ENCODE measurements around the gene HDAC9. TPM values are rescaled to one million over a fixed set of nuclear protein-coding genes. Genes with fewer than 3 reads are reported as not detected.

The HDAC9 gene
- total RNA-seq, 1 experiment from 2014 or later, result 7.7 TPM

DNA sequence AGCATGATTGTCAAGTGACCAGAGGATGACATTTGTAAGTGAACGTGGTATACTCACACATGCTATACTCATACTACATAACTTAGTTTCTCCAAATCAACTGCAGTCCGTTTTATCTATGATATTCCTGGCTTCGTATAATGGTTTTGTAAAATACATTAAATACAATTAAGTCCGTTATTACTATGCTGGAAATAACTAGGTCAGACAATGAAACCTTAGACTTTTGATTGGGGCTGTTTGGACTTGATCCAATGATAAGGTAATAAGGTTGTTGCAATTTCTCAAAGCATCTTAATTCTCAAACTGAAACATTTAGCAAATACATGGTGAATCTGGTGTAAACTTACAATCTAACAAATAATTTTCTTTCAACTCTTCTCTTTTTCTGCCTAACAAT is 504.9 kb downstream of the HDAC9 start:
- no peak overlapping the region for H3K9ac ChIP-seq (ENCODE audit: extremely low read depth, insufficient read length, low read length)
- H3K79me2 ChIP-seq (ENCODE audit: insufficient read depth, low read length), result no peaks in the 10 kb centered on the region
- H3K4me2 ChIP-seq (ENCODE audit: insufficient read depth, insufficient read length, low read length), result no peak overlapping the region
- no peak overlapping the region for H4K8ac ChIP-seq (replicated peaks; ENCODE audit: insufficient read length, low read depth, low read length)
- no peak overlapping the region for H2BK20ac ChIP-seq (ENCODE audit: low read depth, low read length, poor library complexity, severe bottlenecking)
- no peak overlapping the region for H3K4me3 Mint-ChIP-seq
- H3K4me1 Mint-ChIP-seq, result peaks cover 11 to 13% of the 10 kb centered on the region in 2 experiments
- no peak overlapping the region for H2BK12ac ChIP-seq (ENCODE audit: insufficient read length, low read depth, low read length)
- DNase-seq, result no peak
- H2AFZ ChIP-seq (ENCODE audit: low read length), result no peak overlapping the region
- no peaks in the 10 kb centered on the region for H3K79me1 ChIP-seq (ENCODE audit: insufficient read depth, low read depth, low read length, poor library complexity, severe bottlenecking)
- TF ChIP-seq, protein P1, sequence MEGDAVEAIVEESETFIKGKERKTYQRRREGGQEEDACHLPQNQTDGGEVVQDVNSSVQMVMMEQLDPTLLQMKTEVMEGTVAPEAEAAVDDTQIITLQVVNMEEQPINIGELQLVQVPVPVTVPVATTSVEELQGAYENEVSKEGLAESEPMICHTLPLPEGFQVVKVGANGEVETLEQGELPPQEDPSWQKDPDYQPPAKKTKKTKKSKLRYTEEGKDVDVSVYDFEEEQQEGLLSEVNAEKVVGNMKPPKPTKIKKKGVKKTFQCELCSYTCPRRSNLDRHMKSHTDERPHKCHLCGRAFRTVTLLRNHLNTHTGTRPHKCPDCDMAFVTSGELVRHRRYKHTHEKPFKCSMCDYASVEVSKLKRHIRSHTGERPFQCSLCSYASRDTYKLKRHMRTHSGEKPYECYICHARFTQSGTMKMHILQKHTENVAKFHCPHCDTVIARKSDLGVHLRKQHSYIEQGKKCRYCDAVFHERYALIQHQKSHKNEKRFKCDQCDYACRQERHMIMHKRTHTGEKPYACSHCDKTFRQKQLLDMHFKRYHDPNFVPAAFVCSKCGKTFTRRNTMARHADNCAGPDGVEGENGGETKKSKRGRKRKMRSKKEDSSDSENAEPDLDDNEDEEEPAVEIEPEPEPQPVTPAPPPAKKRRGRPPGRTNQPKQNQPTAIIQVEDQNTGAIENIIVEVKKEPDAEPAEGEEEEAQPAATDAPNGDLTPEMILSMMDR (conservative IDR thresholded peaks at IDR 0.05), result no peak
- peaks cover 2% of the 10 kb centered on the region; the same call in 1 of the 2 replicates for H3K4me1 ChIP-seq (ENCODE audit: insufficient read depth, low read length)
- no peak overlapping the region for H3K56ac ChIP-seq (ENCODE audit: insufficient read length, low read depth, low read length)
- no peak overlapping the region for H2BK15ac ChIP-seq (ENCODE audit: low read depth, low read length)
- H3K27ac ChIP-seq (ENCODE audit: insufficient read length, low read depth, low read length), result no peak overlapping the region
- no peaks in the 10 kb centered on the region for H3K9me3 ChIP-seq (ENCODE audit: control insufficient read depth, low read depth, low read length)
- no peak overlapping the region for H2BK120ac ChIP-seq (ENCODE audit: low read depth, low read length, poor library complexity, severe bottlenecking)
- H4K20me1 ChIP-seq (ENCODE audit: control insufficient read depth, insufficient read depth, insufficient read length), result no peaks in the 10 kb centered on the region
- H3K27me3 Mint-ChIP-seq (ENCODE audit: low read depth), result no peaks in the 10 kb centered on the region
- no peak overlapping the region for H3T11ph ChIP-seq (ENCODE audit: low read length)
- H3K14ac ChIP-seq (ENCODE audit: insufficient read depth, low read length), result no peak overlapping the region
- H3K18ac ChIP-seq (ENCODE audit: insufficient read length, low read depth, low read length), result no peak overlapping the region
- H3K36me3 Mint-ChIP-seq (ENCODE audit: insufficient read depth in 1 of 3, low read depth in 3 of 3), result no peaks in the 10 kb centered on the region
- H4K91ac ChIP-seq (ENCODE audit: insufficient read length, low read depth, low read length), result no peak overlapping the region
- no peak overlapping the region for H3K4ac ChIP-seq (ENCODE audit: low read depth, low read length)
- no peaks in the 10 kb centered on the region for H3K23me2 ChIP-seq (ENCODE audit: insufficient read length, low read depth, low read length, poor library complexity, severe bottlenecking)
- no peaks in the 10 kb centered on the region for H3K9me3 Mint-ChIP-seq
- no peaks in the 10 kb centered on the region for H3K27me3 ChIP-seq (ENCODE audit: insufficient read depth, low read length)
- H2AK5ac ChIP-seq (ENCODE audit: insufficient read length, low read length), result no peak overlapping the region
- H4K5ac ChIP-seq (ENCODE audit: insufficient read length, low read depth, low read length), result no peak overlapping the region
- no peak overlapping the region for H3K23ac ChIP-seq (ENCODE audit: insufficient read length, low read depth, low read length)
- no peak overlapping the region for H2BK5ac ChIP-seq (ENCODE audit: insufficient read length, low read length)
- no peak overlapping the region; a peak in 1 of 7 replicates for H3K27ac Mint-ChIP-seq
- no CpG with 5 or more reads among the region's 4 CpGs for WGBS (ENCODE audit: extremely low coverage, insufficient read length, low lambda C conversion rate)

All from H9 (cell line).